Measurements from ENCODE around the gene TMEM132D. TPM values are rescaled to one million over a fixed set of nuclear protein-coding genes. Genes with fewer than 3 reads are reported as not detected.

Gene TMEM132D
- total and polyA plus RNA-seq, 2 of the 8 experiments (the other 6 are each of a cell fraction or from before 2014, with no cell fraction given), result 3.5 to 10.1 TPM

DNA sequence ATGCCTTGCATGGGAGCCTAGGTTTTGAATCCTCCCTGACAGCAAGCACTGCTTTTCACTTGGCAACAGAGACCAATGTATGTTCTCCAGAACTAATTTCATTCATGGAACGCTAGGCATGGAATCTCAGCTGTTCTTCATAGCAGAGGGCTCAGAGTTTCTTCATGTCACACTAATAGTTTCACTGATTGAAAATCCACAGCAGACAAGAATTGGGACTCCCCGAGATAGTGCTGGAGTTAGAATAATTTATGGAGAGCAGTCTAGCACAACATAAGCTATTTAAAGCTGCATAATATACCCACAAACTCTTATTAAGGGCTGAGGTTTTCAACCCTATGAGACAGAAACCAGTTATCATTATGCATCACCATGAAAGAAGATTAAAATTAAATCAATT, 342.5 kb downstream of the TMEM132D start (continued):
- TF ChIP-seq RNF2 (IDR thresholded peaks at IDR 0.05; ENCODE audit: borderline replicate concordance, low read depth, low read length, missing control alignments, poor library complexity, severe bottlenecking) (no peak), SP2 (IDR thresholded peaks at IDR 0.05; ENCODE audit: low read length) (no peak)
- TF ChIP-seq, protein P1, sequence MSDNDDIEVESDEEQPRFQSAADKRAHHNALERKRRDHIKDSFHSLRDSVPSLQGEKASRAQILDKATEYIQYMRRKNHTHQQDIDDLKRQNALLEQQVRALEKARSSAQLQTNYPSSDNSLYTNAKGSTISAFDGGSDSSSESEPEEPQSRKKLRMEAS (IDR thresholded peaks at IDR 0.05), result no peak

All from H1 (cell line).